ENCODE data around the gene IFT52.
"Not testable (repeated sequence)": the region's sequence is repeated elsewhere in the genome, so short reads cannot be mapped to it uniquely, and the experiment has no call there.

IFT52 gene

GRCh38 chr20:43651650-43652184, 61.0 kb downstream of the IFT52 start:
- not testable (repeated sequence) for DNase-seq (ENCODE audit: low read depth)

GRCh38 chr20:43653966-43654365, 63.2 kb downstream of the IFT52 start:
- no peak for DNase-seq (ENCODE audit: low read depth)

GRCh38 chr20:43655176-43655575, 64.4 kb downstream of the IFT52 start:
- not testable (repeated sequence) for DNase-seq (ENCODE audit: low read depth)

GRCh38 chr20:43655937-43656336, 65.2 kb downstream of the IFT52 start:
- no peak for DNase-seq (ENCODE audit: low read depth)

- no peak for DNase-seq (ENCODE audit: low read depth)
Observed at GRCh38 chr20:43658069-43658722, 67.5 kb downstream of the IFT52 start.

- no peak for DNase-seq (ENCODE audit: low read depth)
Observed at GRCh38 chr20:43658723-43659419, 68.1 kb downstream of the IFT52 start.

GRCh38 chr20:43662943-43663655, 72.4 kb downstream of the IFT52 start:
- no peak for DNase-seq (ENCODE audit: low read depth)

GRCh38 chr20:43665466-43666176, 74.9 kb downstream of the IFT52 start:
- no peak for DNase-seq (ENCODE audit: low read depth)

GRCh38 chr20:43666376-43667328, 75.9 kb downstream of the IFT52 start, which contains the start of gene MYBL2:
Gene MYBL2 (plus strand): TSS chr20:43667114. CDS start chr20:43667284, 170 bp downstream.
- no peak for DNase-seq (ENCODE audit: low read depth)

- no peak for DNase-seq (ENCODE audit: low read depth)
Observed at GRCh38 chr20:43667341-43668132, 76.8 kb downstream of the IFT52 start.

- no peak for DNase-seq (ENCODE audit: low read depth)
Observed at GRCh38 chr20:43669332-43669731, 78.6 kb downstream of the IFT52 start.

GRCh38 chr20:43670423-43670822, 79.7 kb downstream of the IFT52 start:
- no peak for DNase-seq (ENCODE audit: low read depth)

GRCh38 chr20:43676368-43676767, 85.6 kb downstream of the IFT52 start:
- DNase-seq (ENCODE audit: low read depth) = no peak

GRCh38 chr20:43680981-43681380, 90.2 kb downstream of the IFT52 start:
- no peak for DNase-seq (ENCODE audit: low read depth)

GRCh38 chr20:43681468-43681942, 90.8 kb downstream of the IFT52 start:
- DNase-seq (ENCODE audit: low read depth) = no peak

- DNase-seq (ENCODE audit: low read depth) = no peak
Observed at GRCh38 chr20:43681991-43682410, 91.3 kb downstream of the IFT52 start.

GRCh38 chr20:43682446-43682845, 91.7 kb downstream of the IFT52 start:
- no peak for DNase-seq (ENCODE audit: low read depth)

- no peak for DNase-seq (ENCODE audit: low read depth)
Observed at GRCh38 chr20:43686820-43687219, 96.1 kb downstream of the IFT52 start.

- DNase-seq (ENCODE audit: low read depth) = no peak
Observed at GRCh38 chr20:43689165-43689564, 98.4 kb downstream of the IFT52 start.
